ENCODE measurements around the gene KRT15.

Gene KRT15

DNA sequence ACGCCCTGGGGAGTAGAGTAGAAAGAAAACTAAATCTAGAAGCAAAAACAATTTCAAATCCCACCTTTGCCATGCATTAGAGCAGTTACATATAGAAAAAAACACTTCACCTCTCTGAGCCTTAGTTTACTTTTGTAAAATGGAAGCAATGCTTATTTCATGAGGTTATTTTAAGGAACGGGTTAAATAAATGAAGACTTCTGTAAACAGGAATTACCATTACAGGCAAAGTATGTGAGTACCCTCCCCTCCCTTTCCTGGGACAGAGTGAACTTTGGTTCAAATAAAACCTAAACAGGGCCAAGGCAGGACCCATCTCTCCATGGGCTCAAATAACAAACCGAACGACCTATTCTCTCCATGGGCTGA is 4.5 kb upstream of the KRT15 start:
- no peak for DNase-seq

DNA sequence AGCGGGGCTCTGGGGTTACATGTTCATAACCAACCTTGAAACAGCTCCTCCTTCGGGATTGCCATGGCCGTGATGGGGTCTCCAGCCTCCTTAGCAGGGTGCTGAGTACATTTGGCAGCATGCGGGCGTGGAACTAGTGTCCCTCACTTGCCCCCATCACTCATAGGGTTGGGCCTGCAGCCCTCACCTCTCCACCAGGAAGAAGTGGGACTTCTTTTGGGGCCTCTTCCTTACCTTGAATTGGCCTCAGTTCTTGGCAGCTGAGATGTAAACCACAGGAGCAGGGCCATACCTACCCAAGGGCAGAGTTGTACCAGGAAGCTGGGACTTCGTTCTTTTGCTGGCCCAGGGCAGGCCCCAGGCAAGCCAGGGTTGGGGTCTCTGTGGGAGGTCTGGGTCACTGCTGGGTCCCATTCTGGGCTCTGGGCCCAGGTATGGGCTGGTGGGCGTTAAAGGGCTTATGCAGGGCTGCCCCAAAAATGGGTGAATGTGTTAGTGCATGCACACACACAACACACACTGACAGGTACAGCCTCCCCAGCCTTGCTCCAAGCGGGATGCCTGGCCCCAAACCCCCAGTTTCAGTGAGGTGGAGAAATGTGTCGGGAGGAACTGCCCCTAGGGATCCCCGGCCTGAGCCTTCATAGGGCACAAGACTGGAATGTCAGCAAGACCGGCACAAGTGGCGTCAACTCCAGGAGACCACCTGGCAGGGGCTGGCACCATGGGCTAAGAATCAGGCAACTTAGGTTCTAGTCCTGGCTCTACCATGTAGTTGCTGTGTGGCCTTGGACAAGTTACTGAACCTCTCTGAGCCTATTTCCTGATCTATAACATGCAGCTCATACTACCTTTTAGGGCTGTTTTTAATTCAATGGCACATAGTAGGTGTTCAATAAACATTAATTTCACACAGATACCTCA is 3.9 kb upstream of the KRT15 start:
- DNase-seq, result no peak

DNA sequence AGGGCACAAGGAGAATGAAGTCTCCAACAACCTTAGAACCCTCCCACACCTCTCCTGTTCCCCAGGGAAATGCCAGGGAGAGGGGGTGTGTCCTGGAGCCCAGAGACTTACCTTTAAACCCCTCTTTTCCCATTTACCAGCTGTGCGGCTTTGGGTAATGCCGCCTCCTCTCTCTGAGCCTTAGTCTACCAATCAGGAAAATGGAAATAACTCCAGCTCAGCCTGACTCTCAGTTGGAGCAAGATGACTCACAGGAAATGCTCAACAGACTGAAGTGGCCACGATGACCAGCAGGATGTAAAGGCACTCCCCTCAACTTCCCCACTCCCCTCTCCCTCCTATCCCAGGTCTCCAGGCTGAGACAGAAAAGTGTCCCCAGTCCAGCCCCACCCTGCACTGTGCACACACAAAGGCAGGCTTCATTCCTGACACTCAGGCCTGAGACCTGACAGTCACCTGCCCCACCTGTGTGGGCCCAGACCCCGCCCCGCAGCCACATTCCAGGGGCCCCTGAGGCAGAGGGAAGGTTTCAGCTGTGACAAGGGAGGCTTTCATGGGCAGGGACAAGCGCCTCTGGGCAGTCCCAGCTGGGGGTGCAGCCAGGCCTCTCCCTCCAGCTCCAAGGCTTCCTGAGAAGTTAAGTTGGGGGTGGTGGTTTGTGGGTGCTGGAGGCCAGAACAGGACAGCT is 3.0 kb upstream of the KRT15 start:
- DNase-seq, result no peak

- no peak for DNase-seq
Measured at GRCh38 chr17:41520821-41521521, 2.3 kb upstream of the KRT15 start.

GRCh38 chr17:41519501-41520224 is 973 bp upstream of the KRT15 start:
- no peak for DNase-seq

- no peak for DNase-seq
Measured at GRCh38 chr17:41518031-41518430, 659 bp downstream of the KRT15 start.

- no peak for DNase-seq
Measured at GRCh38 chr17:41516830-41517283, 1.8 kb downstream of the KRT15 start.

DNA sequence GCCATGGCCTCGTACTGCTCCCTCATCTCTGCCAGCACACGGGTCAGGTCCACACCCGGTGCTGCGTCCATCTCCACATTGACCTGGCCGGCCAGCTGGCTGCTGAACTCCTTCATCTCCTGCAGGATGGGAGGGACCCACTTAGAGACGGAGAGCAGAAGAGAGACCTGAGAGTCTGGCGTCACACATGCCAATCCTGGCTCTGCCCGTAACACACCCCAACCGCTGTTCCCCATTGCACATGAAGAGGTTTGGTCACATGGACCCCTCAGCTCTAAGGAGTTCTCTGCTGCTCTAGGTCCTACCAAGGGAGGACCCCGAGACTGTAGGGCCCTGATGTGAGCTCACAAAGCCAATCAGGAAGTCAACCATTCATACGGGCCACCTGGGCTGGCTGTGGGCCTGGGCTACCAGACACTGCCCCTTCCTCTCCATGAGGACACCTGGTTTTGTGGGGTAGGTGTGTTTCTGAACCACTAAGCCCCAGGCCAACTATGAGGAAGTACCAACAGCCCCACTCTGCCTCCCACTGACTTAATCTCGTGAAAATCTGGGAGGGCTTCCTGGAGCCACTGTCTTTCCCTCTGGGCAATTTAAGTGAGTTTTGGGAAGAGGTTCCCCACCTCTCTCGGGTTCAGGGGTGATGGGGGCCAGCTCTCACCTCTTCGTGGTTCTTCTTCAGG is 2.4 kb downstream of the KRT15 start:
- no peak for DNase-seq

GRCh38 chr17:41513168-41513547 is 5.5 kb downstream of the KRT15 start:
- DNase-seq, result no peak

- DNase-seq, result no peak
Measured at GRCh38 chr17:41512546-41513167, 6.0 kb downstream of the KRT15 start.

DNA sequence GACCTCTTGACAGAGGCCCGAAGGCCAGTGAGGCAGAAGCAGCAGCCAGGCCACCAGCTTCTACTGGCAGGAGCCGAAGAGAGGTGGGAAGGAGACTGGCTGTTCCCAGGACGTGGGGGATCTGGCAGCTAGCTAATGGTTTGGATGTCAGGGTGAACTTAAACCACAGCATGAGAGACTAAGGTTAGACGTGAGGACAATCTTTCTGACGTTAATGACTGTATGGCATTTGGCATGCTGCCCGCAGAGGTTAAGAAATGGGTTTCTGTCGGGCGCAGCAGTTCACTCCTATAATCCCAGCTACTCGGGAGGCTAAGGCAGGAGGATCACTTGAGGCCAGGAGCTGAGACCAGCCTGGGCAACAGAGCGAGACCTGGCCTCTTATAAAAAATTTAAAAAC is 7.0 kb downstream of the KRT15 start:
- no peak for DNase-seq

DNA sequence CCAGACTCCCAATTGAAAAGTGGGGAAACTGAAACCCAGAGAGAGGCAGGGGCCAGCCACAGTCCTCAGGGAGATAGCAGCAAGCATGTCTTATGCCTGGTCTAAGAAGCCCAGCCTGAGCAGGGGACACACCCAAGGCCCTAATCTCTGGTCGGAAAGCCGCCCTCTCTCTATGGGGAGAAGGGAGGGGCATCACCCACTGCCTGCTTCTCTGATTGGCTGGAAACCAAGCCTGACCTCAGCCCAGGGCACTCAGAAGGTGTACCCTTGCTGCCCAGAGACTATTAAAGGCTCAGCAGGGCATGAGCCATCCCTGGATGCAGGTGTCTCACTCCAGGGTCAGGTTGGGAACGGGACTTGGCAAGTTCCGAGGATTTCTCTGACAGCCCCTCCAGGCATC is 7.6 kb downstream of the KRT15 start:
- no peak for DNase-seq

- DNase-seq, result no peak
Measured at GRCh38 chr17:41510251-41511065, 8.2 kb downstream of the KRT15 start.

DNA sequence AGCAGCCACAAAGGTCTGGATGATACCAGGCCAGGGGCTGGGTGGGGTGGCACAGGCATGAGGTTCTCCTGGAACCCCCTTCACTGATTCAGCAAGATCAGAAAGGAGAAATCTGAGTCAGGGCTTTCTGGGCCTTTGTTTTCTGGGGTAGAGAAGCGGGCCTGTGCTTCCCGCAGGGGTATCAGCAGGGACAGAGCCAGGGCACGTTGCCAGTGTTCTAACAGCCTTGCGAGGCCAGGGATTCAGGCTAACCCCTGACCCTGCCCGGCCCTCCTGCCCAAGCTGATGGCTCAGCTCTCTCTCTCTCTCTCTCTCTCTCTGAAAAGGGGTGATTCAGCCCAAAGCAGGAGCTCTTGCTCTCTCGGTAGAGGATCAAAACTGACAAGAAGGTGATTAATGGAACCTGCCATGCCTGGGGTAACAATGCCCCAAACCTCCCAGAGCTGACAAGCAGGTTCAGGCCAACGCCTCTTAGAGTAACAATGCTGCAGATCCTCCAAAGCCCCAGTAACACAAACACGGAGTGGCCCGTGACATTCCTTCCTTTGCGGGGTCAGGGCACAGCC is 11.3 kb downstream of the KRT15 start:
- no peak for DNase-seq

DNA sequence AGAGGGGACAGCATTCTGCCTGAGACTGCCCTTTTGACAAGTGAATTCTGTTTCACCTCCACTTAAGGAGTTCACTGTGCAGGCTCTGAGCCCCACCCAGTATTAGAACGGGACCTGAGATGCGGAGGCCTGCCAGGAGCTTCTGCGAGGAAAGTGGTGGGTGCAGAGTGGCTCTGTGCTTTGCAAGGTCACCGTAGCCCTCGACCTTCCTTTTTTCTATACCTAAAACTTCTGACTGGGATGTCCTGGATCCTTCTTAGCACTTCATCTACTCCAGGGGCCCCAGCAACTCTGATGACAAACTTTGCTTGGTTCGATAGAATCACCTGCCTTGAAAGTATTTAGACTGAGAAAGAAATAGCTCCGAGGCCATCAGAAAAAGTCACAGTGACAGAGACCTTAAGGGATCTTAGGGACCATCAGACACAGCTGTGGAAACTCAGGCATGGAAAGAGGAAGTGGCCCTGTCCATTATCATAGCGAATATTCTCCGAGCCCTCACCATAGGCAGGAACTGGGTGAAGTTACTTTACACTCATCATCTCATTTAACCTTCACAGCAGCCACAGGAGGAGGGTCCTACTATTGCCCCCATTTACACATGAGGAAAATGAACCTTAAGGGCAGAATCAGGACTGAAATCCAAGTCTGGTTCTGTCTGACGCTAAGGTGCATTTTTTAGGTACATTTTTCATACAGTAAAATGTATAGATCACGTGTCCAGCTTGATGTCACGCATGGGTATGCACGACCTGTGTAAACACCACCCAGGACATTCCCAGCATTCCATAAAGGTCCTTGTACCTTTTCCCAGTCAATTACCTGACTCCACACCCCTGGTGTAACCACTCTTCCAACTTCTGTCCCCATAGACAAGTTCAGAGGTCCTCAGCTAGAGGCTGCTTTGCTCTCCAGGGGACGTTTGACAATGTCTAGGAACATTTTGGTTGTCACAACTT is 12.6 kb downstream of the KRT15 start:
- DNase-seq, result no peak

DNA sequence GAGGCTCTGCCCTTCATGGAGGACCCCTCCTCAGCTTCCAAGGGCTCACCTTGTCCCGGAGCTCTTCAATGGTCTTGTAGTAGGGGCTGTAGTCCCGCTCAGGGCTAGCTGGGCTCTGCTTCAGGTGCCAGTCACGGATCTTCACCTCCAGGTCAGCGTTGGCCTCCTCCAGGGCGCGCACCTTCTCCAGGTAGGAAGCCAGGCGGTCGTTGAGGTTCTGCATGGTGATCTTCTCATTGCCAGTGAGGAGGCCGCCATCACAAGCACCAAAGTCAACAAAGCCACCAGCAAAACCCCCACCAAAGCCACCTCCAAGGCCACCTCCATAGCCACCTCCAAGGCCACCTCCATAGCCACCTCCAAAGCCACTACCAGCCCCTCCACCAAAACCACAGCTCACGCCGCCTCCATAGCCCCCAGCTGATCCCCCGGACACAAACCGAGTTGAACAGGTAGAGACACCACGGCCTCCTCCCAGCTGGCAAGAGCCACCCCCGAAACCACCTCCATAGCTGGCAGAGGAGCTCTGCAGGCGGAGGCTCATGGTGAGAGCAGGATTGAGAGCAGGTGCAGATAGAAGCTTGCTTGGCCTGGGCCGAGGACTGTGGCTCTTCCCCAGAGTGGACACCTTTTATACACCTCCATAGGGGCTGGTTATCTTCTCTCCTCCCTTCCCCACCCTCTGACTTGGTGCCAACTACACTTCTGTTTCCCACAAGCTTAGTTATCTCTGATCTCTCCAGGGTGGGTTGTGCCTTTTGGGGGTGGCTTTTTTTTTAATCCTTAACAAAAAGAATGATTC is 13.5 kb downstream of the KRT15 start, which contains the start of gene KRT13:
Gene KRT13 (minus strand): TSS at position 606 of the 802 bp plus-strand sequence. CDS start 62 bp downstream, at position 544.
- DNase-seq, result no peak

GRCh38 chr17:41504246-41504977 is 14.3 kb downstream of the KRT15 start:
- DNase-seq, result no peak

GRCh38 chr17:41503202-41503601 is 15.5 kb downstream of the KRT15 start:
- DNase-seq, result no peak

Measured in activated gamma-delta T cell treated with Interleukin-2 at 50 U/mL for 16 hours (primary cell).